ENCODE data around the gene ABCA7.

The ABCA7 gene

GRCh38 chr19:1081301-1082164 is 41.6 kb downstream of the ABCA7 start:
- intact Hi-C loops (cut with micrococcal nuclease): no loop called here
- no peaks in the 10 kb centered on the region for H3K9me3 Mint-ChIP-seq
- H3K27me3 Mint-ChIP-seq: no peaks in the 10 kb centered on the region
- peaks cover 100% of the 10 kb centered on the region for H3K36me3 Mint-ChIP-seq (ENCODE audit: low read depth)
- peaks cover 76% of the 10 kb centered on the region for H3K4me1 Mint-ChIP-seq (ENCODE audit: low read depth)
- peak overlapping the region; percentile 20 for H3K4me3 Mint-ChIP-seq
- peak overlapping the region; percentile 81 for H3K27ac Mint-ChIP-seq

- intact Hi-C loops (cut with micrococcal nuclease): no loop called here
- peak overlapping the region; percentile 59 for H3K4me3 Mint-ChIP-seq
Observed at GRCh38 chr19:1082165-1082927, 42.4 kb downstream of the ABCA7 start.

GRCh38 chr19:1082928-1083816 is 43.3 kb downstream of the ABCA7 start:
- no peak overlapping the region for H3K4me3 Mint-ChIP-seq
- H3K36me3 Mint-ChIP-seq (ENCODE audit: low read depth): peaks cover 100% of the 10 kb centered on the region
- H3K27ac Mint-ChIP-seq: peak overlapping the region; percentile 86
- intact Hi-C loops (cut with micrococcal nuclease): no loop called here
- H3K4me1 Mint-ChIP-seq (ENCODE audit: low read depth): peaks cover 77% of the 10 kb centered on the region
- H3K9me3 Mint-ChIP-seq: no peaks in the 10 kb centered on the region
- no peaks in the 10 kb centered on the region for H3K27me3 Mint-ChIP-seq

More at GRCh38 chr19:1082165-1082927, 42.4 kb downstream of the ABCA7 start:
- Mint-ChIP-seq H3K36me3 (ENCODE audit: low read depth) (peaks cover 100% of the 10 kb centered on the region), H3K4me1 (ENCODE audit: low read depth) (peaks cover 76% of the 10 kb centered on the region), H3K27ac (peak overlapping the region; percentile 86), H3K9me3 (no peaks in the 10 kb centered on the region), H3K27me3 (no peaks in the 10 kb centered on the region)

GRCh38 chr19:1084024-1084868 is 44.3 kb downstream of the ABCA7 start:
- Mint-ChIP-seq H3K27me3 (no peaks in the 10 kb centered on the region), H3K4me1 (ENCODE audit: low read depth) (peaks cover 88% of the 10 kb centered on the region), H3K9me3 (no peaks in the 10 kb centered on the region), H3K36me3 (ENCODE audit: low read depth) (peaks cover 100% of the 10 kb centered on the region), H3K27ac (peak overlapping the region; percentile 98), H3K4me3 (no peak overlapping the region)
- intact Hi-C loops (cut with micrococcal nuclease): no loop called here

GRCh38 chr19:1085053-1085658 is 45.2 kb downstream of the ABCA7 start:
- peak overlapping the region; percentile 98 for H3K27ac Mint-ChIP-seq
- peaks cover 89% of the 10 kb centered on the region for H3K4me1 Mint-ChIP-seq (ENCODE audit: low read depth)
- no peaks in the 10 kb centered on the region for H3K27me3 Mint-ChIP-seq
- no peaks in the 10 kb centered on the region for H3K9me3 Mint-ChIP-seq
- H3K4me3 Mint-ChIP-seq: no peak overlapping the region
- H3K36me3 Mint-ChIP-seq (ENCODE audit: low read depth): peaks cover 100% of the 10 kb centered on the region
- intact Hi-C loops (cut with micrococcal nuclease): no loop called here

GRCh38 chr19:1085676-1086442 is 46.0 kb downstream of the ABCA7 start:
- Mint-ChIP-seq H3K4me1 (ENCODE audit: low read depth) (peaks cover 86% of the 10 kb centered on the region), H3K27me3 (no peaks in the 10 kb centered on the region), H3K27ac (peak overlapping the region; percentile 98), H3K4me3 (no peak overlapping the region), H3K9me3 (no peaks in the 10 kb centered on the region), H3K36me3 (ENCODE audit: low read depth) (peaks cover 100% of the 10 kb centered on the region)
- intact Hi-C loops (cut with micrococcal nuclease): no loop called here

- H3K9me3 Mint-ChIP-seq: no peaks in the 10 kb centered on the region
- H3K4me3 Mint-ChIP-seq: no peak overlapping the region
- peaks cover 100% of the 10 kb centered on the region for H3K36me3 Mint-ChIP-seq (ENCODE audit: low read depth)
- peak overlapping the region; percentile 98 for H3K27ac Mint-ChIP-seq
- H3K27me3 Mint-ChIP-seq: no peaks in the 10 kb centered on the region
- peaks cover 86% of the 10 kb centered on the region for H3K4me1 Mint-ChIP-seq (ENCODE audit: low read depth)
- intact Hi-C loops (cut with micrococcal nuclease): no loop called here
Observed at GRCh38 chr19:1086613-1087012, 46.7 kb downstream of the ABCA7 start.

GRCh38 chr19:1087813-1088415 is 48.0 kb downstream of the ABCA7 start:
- intact Hi-C loops (cut with micrococcal nuclease): no loop called here
- Mint-ChIP-seq H3K27ac (peak overlapping the region; percentile 98), H3K9me3 (no peaks in the 10 kb centered on the region), H3K36me3 (ENCODE audit: low read depth) (peaks cover 100% of the 10 kb centered on the region), H3K27me3 (no peaks in the 10 kb centered on the region), H3K4me3 (peak overlapping the region; percentile 54), H3K4me1 (ENCODE audit: low read depth) (peaks cover 80% of the 10 kb centered on the region)

- peak overlapping the region; percentile 54 for H3K4me3 Mint-ChIP-seq
- peak overlapping the region; percentile 98 for H3K27ac Mint-ChIP-seq
- H3K27me3 Mint-ChIP-seq: no peaks in the 10 kb centered on the region
- intact Hi-C loops (cut with micrococcal nuclease): no loop called here
- peaks cover 100% of the 10 kb centered on the region for H3K36me3 Mint-ChIP-seq (ENCODE audit: low read depth)
- H3K9me3 Mint-ChIP-seq: no peaks in the 10 kb centered on the region
- H3K4me1 Mint-ChIP-seq (ENCODE audit: low read depth): peaks cover 80% of the 10 kb centered on the region
Observed at GRCh38 chr19:1088416-1089010, 48.6 kb downstream of the ABCA7 start.

- Mint-ChIP-seq H3K4me3 (peak overlapping the region; percentile 54), H3K9me3 (no peaks in the 10 kb centered on the region), H3K27ac (peak overlapping the region; percentile 98), H3K4me1 (ENCODE audit: low read depth) (peaks cover 84% of the 10 kb centered on the region), H3K27me3 (no peaks in the 10 kb centered on the region), H3K36me3 (ENCODE audit: low read depth) (peaks cover 100% of the 10 kb centered on the region)
- intact Hi-C loops (cut with micrococcal nuclease): no loop called here
Observed at GRCh38 chr19:1089126-1089771, 49.3 kb downstream of the ABCA7 start.

GRCh38 chr19:1089891-1090290 is 50.0 kb downstream of the ABCA7 start:
- intact Hi-C loops (cut with micrococcal nuclease): no loop called here

More at GRCh38 chr19:1089891-1090290, 50.0 kb downstream of the ABCA7 start:
- no peaks in the 10 kb centered on the region for H3K27me3 Mint-ChIP-seq
- peak overlapping the region; percentile 17 for H3K4me3 Mint-ChIP-seq
- H3K36me3 Mint-ChIP-seq (ENCODE audit: low read depth): peaks cover 100% of the 10 kb centered on the region
- peak overlapping the region; percentile 98 for H3K27ac Mint-ChIP-seq
- H3K4me1 Mint-ChIP-seq (ENCODE audit: low read depth): peaks cover 82% of the 10 kb centered on the region
- no peaks in the 10 kb centered on the region for H3K9me3 Mint-ChIP-seq
